ENCODE measurements around the gene MMP7.

- TF ChIP-seq TCF12 (IDR thresholded peaks at IDR 0.05; ENCODE audit: low read depth) (no peak), MAX (IDR thresholded peaks at IDR 0.05) (no peak), NFIC (IDR thresholded peaks at IDR 0.05) (no peak), CEBPB (IDR thresholded peaks at IDR 0.05) (no peak), EP300 (IDR thresholded peaks at IDR 0.05; ENCODE audit: borderline replicate concordance) (no peak), USF1 (IDR thresholded peaks at IDR 0.05) (no peak), RAD21 (IDR thresholded peaks at IDR 0.05; ENCODE audit: low read depth) (no peak), REST (IDR thresholded peaks at IDR 0.05; ENCODE audit: low read depth) (no peak), CREB1 (IDR thresholded peaks at IDR 0.05; ENCODE audit: low read depth) (no peak), YY1 (IDR thresholded peaks at IDR 0.05; ENCODE audit: low read depth) (no peak)
Observed at GRCh38 chr11:102573851-102574250, 43.3 kb upstream of the MMP7 start.

All from Ishikawa (cell line).